Stimulated activated CD8-positive, alpha-beta memory T cell treated with anti-CD3 and anti-CD28 coated beads, Interleukin-12 subunit alpha, Interleukin-12 subunit beta, amount 100 ng/mL, for 24 hours (primary cell): ENCODE results near the gene ZDHHC12.
A peak's percentile ranks its signal among the peaks of the same experiment; 100 is the strongest.
"Not testable (repeated sequence)": the region's sequence is repeated elsewhere in the genome, so short reads cannot be mapped to it uniquely, and the experiment has no call there.

Source experiments
- DNase-seq: peaks from one replicate; pipeline ENCODE4 v3.0.0-alpha.2; 2020; ENCODE audit errors: extremely low read depth

The ZDHHC12 gene

GRCh38 chr9:128707446-128707845, 16.5 kb downstream of the ZDHHC12 start:
- DNase-seq = no peak

DNA sequence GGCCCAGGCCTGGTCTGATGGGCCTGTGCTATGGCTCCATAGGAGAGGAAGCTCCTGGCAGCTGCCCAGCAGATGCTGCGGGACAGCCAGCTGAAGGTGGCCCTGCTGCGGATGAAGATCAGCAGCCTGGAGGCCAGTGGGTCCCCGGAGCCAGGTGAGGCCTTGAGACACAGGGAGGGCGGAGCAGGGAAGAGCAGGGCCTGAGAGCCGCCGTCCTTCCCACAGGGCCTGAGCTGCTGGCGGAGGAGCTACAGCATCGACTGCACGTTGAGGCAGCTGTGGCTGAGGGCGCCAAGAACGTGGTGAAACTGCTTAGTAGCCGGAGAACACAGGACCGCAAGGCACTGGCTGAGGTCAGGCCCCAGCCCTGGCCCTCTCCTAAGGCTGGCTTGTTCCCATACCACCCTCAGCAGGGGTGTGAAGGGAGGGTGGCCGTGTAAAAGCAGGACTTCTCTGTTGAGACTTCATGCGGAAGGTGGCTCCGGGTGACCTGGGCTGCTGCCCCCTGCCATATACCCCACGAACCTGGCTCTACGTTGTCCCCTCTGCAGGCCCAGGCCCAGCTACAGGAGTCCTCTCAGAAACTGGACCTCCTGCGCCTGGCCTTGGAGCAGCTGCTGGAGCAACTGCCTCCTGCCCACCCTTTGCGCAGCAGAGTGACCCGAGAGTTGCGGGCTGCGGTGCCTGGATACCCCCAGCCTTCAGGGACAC, 17.1 kb downstream of the ZDHHC12 start:
- DNase-seq = no peak

- no peak for DNase-seq
Measured at GRCh38 chr9:128706045-128706444, 17.9 kb downstream of the ZDHHC12 start.

DNA sequence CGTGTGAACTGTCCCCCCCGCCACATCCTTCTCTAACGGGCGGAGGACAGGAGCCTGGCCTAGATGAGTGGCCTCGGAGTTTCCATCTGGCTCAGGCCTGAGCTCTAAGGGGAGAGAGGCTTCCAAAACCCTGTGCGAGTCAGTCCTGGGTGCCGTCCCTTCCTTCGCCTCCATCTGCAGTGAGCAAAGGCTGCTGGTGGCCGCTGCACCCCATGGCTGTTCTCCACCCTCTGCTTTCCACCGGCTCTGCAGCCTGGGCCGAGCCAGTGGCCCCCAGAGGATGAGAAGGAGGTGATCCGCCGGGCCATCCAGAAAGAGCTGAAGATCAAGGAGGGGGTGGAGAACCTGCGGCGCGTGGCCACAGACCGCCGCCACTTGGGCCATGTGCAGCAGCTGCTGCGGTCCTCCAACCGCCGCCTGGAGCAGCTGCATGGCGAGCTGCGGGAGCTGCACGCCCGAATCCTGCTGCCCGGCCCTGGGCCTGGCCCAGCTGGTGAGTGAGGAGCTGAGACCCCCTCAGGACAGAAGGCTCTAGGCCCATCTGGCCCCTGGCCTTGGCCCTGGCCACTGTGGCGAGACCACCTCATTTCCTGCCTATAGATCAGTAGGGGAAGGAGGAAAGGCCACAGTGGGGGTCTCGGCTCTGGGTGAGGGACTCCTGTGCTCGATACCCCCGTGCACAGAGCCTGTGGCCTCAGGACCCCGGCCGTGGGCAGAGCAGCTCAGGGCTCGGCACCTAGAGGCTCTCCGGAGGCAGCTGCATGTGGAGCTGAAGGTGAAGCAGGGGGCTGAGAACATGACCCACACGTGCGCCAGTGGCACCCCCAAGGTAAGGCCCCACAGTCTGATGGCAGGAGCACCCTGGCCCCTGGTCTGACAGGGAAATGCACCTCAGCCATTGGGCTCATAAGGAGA, 18.6 kb downstream of the ZDHHC12 start:
- no peak for DNase-seq

DNA sequence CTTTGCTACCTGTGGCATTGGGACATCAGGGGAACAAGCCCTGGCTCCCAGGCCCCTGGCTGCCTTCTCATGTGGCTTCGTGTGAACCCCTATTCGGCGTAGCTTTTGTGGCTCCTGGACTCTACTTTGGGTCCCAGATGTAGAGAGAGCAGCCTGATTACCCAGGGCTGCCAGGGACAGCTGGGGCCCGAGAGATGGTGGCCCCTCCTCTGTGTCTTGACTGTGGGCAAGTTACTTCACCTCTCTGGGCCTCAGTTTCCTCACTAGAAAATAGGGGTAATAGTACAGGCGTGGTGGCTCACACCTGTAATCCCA, 19.6 kb downstream of the ZDHHC12 start:
- DNase-seq = no peak

- no peak for DNase-seq
Measured at GRCh38 chr9:128703616-128704355, 20.1 kb downstream of the ZDHHC12 start.

DNA sequence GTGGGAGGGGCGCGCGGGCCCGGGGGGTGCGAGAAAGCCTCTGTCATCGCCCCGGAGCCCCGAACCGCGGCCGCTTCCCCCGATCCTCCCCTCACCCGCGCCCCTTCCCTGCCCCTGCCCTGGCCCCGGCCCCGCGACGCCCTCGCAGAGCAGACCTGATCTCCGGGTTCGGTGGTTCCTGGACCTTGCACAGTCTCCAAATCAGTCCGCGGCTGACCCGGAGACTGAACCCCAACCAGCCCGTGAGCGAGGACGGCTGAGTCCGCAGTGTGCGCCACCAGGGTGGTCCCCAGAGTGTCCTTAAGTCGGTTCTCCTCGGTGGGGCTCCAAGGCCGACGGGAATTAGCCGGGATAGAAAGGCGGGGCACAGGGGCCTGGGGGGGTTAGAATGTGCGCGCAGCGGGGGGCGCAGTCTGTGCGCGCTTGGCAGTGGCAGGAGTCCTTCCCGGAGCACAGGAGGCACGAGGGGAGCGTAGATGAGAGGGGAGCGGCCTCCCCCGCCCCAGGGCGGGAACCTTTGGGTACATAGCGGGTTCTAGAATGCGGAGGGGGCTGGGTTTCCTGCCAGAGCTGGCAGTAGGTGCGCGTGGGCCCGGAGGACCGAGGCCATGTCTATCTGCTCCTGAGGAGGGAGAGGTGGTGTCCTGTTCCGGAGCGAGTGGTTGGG, 20.8 kb downstream of the ZDHHC12 start:
- DNase-seq = no peak

DNA sequence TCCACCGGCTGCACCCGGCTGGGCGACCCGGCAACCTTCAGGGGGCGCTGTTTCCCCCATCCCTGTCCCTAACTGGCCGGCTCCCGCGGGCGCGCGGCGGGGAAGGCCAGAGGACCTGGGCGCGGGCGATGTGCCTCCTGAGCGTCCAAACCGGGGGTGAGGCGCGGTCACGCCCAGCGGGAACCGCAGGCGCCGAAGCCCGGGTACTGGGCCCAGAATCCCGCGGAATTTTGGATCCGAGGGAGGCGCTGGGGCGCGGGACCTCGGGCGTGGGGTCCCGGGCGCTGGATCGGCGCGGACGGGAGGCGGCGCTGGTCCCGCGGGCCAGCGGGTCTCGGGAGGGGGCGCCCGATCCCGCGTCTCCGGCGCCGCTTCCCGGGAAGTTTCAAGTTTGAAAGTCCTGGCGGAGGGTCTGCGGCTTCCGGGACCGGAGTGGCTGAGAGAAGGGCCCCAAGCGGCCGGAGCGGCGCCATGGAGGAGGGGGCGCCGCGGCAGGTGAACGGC, 21.4 kb downstream of the ZDHHC12 start, which contains the start of gene PKN3:
TSS of gene PKN3 (plus strand) at position 59 of the 504 bp plus-strand sequence. CDS start at position 472, 413 bp downstream.
- peak; percentile 67 for DNase-seq

GRCh38 chr9:128701227-128701854, 22.6 kb downstream of the ZDHHC12 start:
- DNase-seq = no peak

DNA sequence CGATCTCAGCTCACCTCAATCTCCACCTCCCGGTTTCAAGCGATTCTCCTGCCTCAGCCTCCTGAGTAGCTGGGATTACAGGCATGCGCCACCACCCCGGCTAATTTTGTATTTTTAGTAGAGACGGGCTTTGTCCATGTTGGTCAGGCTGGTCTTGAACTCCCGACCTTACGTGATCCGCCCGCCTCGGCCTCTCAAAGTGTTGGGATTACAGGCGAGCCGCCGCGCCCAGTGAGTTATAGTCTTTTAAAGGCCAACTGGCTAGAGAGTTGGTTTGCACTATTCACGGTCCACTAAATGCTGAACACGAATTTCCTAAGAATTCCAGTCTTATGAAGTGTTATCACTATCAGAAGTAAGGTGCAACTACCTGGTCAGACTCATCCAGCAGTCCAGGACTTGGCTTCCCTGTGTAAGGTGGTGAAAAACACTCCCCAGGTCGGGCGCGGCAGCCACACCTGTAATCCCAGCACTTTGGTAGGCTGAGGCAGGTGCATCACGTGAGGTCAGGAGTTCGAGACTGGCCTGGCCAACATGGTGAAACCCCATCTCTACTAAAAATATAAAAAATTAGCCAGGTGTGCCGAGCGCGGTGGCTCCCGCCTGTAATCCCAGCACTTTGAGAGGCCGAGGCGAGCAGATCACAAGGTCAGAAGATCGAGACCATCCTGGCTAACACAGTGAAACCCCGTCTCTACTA, 24.7 kb downstream of the ZDHHC12 start:
- DNase-seq = not testable (repeated sequence)

DNA sequence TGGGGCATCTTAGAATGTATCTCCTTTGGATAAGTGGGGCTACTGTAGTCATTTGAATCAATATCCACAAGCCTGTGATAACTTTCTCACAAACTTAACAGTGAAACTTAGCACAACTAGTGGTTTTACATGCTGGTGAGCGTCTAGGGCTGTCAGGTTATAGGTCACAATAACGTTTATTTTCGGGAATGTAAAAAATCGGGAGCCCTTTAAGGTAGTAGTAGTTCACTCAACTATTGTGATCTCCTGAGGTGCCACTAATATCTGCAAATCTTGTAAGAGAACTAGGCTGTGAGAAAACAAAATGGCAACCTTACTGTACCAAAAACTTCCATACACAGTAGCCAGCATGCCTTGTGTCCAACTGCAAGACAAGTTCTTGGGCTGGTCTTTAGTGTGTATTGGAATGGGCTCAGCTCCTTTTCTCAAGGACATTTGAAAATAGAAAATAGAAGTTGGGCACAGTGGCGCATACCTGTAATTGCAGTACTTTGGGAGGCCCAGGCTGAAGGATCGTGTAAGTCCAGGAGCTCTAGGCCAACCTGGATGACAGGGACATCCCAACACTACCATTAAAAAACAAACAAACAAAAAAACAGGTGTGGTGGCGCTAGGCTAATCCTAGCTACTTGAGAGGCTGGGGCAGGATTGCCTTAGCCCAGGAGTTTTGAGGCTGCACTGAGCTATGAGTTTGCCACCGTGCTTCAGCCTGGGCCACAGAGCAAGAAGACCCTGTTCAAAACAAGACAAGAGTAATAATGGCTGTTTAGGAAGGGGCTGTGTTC, 26.8 kb downstream of the ZDHHC12 start:
- DNase-seq = no peak

- no peak for DNase-seq
Measured at GRCh38 chr9:128694344-128694743, 29.6 kb downstream of the ZDHHC12 start.

DNA sequence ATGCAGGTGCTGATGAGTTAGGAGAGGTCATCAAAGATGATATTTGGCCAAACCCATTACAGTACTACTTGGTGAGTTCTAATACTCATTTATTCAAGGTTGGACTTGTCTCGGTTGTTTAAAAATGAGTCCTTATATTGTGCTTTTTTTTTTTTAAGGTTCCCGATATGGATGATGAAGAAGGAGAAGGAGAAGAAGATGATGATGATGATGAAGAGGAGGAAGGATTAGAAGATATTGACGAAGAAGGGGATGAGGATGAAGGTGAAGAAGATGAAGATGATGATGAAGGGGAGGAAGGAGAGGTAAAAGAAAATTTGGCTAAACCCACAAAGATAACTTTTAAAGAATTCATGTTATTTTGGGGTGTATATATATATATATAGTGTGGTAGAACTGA, 30.2 kb downstream of the ZDHHC12 start:
- not testable (repeated sequence) for DNase-seq

GRCh38 chr9:128690684-128691034, 33.3 kb downstream of the ZDHHC12 start:
- DNase-seq = no peak

DNA sequence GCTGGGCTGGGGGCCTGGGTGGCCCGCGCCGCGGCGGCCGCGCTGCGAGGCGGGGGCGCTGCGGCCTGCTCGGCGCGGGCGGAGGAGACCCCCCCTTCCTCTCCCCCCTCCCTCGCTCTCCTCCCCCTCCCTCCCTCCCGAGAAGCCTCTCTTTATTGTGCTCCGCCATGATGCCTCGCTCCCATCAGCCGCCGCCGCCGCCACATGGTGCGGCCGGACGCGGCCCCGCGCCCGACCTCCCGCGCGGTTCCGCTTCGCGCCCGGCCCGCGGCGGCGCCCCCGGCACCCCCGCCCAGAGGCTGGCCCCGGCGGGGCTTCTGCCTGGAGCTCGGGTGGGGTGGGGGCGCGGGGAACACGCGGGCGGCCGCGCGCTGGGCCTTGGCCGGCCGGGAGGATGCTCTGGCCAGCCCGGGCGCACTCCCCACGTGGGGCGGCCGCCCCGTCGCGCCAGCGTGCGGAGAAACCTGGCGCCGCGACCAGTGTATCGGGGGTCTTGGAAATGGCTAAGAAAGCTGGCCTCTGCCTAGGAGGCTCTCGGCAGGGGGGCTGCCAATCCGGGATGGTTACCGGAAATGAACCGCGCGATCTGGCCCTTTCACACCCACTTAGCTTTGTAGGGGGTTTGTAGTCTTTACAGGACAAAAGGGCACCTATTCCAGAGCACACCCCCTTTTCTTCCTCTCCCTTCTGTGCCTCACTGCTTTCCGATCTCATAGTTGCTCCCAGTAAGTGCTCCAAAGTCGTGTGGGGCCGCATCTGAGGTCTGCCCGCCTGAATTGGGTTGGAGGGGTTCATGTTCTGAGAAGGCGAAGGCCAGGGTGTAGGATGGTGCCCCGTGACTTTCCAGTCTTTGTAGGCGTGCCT, 33.9 kb downstream of the ZDHHC12 start:
- DNase-seq = no peak

DNA sequence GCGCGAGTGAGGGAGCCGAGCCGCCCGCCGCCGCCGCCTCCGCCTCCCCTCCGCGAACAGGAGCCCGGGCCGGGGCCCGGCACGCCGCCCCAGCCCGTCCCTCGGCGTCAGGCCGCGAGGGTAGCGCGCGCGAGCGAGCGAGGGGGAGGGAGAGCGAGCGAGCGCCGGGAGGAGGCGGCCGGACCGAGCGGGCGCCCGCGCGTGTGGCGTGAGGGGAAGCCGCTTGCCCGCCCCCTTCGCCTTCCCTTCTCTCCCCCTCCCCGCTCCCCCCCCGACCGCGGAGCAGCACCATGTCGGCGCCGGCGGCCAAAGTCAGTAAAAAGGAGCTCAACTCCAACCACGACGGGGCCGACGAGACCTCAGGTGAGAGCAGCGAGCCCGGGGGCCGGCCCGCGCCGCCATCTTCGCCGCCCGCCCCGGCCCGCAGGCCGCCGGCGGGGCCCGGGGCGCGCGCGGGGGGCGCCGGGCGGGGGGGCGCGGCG, 34.6 kb downstream of the ZDHHC12 start:
- DNase-seq = no peak

GRCh38 chr9:128688501-128689292, 35.2 kb downstream of the ZDHHC12 start, which contains the start of gene SET:
TSS of gene SET (plus strand) at chr9:128689222. CDS start at chr9:128689583, 361 bp downstream.
- DNase-seq = peak; percentile 87

GRCh38 chr9:128687453-128687852, 36.5 kb downstream of the ZDHHC12 start:
- no peak for DNase-seq
